OCI-LY3 (cell line): Measurements from ENCODE around the gene DNAJB8.

Experiments
- CTCF ChIP-seq: fragments of 200-600, 300-600 bp; sonication (generic); IDR thresholded peaks from 2 replicates; pipeline ENCODE4 v1.5.1; 2014; ENCODE audit warnings: antibody characterized with exemption, low read length, low read depth
- EZH2phosphoT487 ChIP-seq: fragments of 200-600 bp; shearing (Covaris generic); IDR thresholded peaks from 2 replicates; pipeline ENCODE4 v1.6.1; 2018; ENCODE audit warnings: antibody characterized with exemption, mixed run types, low read depth

- TF ChIP-seq CTCF, result no peak
- TF ChIP-seq EZH2phosphoT487, result no peak
Measured at GRCh38 chr3:128468285-128468790, 1.6 kb upstream of the DNAJB8 start.
